ENCODE data around the gene FAM169A.
"Not testable (repeated sequence)": the region's sequence is repeated elsewhere in the genome, so short reads cannot be mapped to it uniquely, and the experiment has no call there.

FAM169A gene

DNA sequence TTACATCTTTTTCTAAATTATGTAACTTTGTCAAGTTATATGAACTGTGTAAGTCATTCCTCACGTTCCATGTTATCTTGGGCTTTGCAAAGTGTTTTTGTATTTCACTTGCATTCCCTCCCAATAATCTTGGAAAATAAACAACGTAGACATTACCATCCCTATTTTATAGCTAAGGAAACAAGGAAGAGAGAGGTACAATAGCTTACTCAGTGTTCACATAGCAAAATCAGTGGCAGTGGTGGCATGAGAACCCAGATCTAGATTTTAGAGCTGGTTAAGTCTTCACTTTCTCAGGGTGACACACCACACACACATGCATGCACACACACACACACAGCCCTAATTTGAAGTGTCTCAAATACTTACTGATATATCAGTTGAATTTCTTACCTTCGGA lies 65.0 kb downstream of the FAM169A start:
- DNase-seq (ENCODE audit: low spot score), result no peak

DNA sequence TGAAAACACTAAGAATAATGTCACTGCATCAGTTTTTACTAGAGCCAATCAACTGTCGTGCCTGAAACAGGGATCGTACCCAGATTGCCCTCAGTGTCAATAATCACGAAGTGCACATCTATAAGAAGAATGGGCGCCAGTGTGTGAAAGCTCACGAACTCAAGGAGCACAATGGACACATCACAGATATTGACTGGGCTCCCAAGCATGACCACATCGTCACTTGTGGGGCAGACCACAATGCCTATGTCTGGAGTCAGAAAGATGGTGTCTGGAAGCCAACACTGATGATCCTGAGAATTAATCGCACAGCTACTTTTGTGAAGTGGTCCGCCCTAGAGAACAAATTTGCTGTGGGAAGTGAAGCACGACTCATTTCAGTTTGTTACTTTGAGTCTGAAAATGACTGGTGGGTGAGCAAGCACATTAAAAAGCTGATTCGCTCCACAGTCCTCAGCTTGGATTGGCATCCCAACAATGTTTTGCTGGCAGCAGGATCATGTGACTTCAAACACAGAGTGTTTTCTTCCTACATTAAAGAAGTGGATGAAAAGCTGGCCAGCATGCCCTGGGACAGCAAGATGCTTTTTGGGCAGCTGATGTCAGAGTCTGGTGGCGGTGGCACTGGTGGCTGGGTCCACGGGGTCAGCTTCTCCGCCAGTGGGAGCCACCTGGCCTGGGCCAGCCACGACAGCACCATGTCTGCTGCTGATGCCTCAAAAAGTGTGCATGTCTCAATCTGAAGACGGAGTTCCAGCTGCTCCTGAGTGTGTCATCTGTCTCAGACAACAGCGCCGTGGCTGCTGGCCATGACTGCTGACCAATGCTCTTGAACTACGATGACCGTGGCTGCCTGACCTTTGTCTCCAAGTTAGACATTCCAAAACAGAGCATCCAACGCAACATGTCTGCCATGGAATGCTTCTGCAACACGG lies 66.9 kb downstream of the FAM169A start:
- DNase-seq (ENCODE audit: low spot score), result no peak

DNA sequence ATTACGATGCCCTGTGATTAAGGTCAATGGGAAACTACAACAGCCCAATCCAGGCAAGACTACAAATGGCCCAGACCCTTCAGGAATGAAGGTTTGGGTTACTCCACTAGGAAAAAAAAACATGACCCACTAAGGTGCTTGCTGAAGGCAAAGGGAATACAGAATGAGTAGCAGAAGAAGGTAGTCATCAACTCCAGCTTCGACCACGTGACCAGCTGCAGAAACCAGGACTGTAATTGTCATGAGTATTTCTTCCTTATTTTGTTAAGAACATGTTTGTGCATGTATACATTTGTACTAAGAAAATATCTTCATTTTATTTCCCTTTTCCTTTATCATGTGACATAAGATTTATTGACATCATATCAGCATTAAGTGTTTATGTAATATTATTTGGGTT lies 74.5 kb downstream of the FAM169A start:
- not testable (repeated sequence) for DNase-seq (ENCODE audit: low spot score)

DNA sequence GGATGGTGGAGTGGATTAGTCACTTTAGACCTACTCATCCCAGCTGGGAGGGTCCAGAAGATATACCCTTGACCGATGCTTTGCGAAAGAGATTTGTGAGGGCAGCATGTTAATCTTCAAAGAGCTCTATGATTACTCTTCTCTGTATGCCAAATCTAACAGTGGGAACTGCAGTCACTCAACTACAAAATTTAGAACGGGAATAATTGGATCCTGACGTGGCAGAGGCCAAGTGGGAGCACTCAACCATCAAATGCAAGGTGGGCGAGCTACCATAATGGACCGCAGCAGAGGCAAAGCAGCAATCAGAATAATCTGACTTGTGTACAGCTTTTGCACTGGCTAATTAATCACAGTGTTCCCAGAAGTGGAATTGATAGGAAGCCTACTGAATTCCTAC lies 78.8 kb downstream of the FAM169A start:
- DNase-seq (ENCODE audit: low spot score), result no peak

DNA sequence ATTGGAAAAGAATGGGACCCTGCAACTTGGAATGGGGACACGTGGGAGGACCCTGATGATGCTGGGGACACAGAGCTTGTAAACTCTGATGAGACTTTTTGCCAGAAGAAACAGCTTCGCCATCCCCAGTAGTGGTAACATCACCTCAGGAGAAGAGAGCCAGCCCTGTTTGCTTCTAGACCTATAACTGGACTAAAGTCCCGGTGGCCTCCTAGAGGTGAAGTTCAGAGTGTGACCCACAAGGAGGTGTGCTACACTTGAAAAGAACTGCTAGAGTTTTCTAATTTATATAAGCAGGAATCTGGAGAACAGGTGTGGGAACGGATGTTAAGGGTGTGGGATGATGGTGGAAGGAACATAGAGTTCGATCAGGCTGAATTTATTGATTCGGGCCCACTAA lies 79.3 kb downstream of the FAM169A start:
- DNase-seq (ENCODE audit: low spot score), result no peak

DNA sequence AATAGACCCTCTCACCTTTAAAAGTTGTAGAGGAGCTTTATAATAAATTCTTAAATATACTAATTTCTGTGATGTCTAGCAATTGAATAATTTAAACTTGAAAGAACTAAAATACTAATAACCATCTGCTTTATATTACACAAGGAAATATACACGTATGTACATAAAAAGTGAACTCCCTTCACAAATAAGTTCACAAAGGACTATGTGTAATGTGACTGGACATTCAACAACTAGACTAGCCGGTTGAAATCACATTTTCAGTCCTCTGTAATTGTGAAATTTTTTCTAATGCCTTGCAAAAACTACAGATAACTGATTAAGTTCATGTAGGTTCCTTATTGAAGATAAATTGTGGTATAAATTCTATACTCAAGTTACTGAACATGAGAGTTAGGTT lies 87.6 kb downstream of the FAM169A start:
- DNase-seq (ENCODE audit: low spot score), result no peak

DNA sequence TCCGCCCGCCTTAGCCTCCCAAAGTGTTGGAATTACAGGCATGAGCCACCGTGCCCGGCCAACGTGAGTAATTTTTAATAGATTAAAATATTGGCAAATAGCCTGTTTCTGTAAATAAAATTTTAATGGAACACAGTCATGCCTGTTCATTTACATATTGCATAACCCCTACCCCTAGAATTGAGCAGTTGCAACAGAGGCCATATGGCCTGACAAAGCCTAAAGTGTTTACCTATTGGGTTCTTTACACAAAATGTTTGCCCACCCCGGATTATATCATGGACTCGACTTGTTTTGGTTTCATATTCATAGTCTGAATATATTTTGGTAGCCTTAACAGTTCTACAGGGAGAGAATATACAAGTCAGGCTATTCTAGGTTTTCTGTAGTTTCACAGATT lies 93.8 kb downstream of the FAM169A start:
- no peak for DNase-seq (ENCODE audit: low spot score)

DNA sequence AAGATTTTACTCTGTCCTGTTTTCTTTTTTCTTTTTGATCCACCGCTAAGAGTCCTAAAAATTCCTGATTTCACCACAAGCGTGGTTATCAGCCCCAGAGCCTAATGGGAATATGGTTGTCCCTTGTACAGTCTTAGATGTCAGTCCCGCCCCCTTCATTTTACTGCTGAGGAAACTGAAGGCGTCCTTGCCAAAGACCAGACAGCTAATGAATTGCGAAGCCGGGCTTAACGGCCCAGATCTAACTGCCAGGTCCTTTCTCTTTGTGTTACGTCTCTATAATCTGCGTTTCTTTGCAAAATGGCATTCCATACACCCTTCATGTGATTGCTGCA lies 98.6 kb downstream of the FAM169A start:
- no peak for DNase-seq (ENCODE audit: low spot score)

DNA sequence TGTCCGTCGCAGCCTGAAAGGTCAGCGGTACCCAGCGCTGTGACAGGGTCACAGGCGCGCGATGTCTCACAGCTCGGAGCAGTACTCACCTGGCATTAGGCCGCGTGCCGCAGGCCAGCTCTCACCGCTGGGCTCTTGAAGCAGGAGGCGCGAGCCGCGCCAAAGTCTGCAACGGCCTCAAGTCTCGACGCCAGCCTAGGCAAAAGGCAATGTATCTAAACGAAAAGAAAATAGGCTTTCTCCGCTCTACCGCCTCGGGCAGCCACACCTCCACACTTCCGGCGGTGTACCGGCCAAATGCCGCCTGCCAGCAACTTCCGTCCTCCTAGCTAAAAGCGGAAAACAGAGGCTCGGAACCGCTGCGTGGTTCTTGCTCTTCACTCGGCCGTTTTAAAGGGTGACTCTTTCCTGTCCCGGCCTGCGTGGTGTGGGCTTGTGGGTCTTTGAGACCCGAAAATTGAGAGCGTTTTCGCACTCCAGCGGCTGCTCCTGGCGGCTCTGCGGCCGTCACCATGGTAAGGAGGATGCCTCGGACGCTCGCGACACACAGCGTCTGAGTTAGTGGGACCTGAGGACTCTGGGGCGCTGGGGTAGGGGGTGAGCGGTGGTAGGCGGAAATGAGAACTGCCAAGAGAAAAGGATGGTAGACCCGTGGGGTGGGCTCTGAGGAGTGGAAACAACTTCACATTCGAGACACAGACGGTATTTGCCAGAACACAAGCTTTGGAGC lies 99.2 kb downstream of the FAM169A start, which contains the start of the genes GFM2 and NSA2:
Gene GFM2, minus strand, starts transcription at position 269 of the 730 bp plus-strand sequence. CDS start 3,375 bp downstream, outside the sequence.
Gene NSA2, plus strand, starts transcription at position 401 of the 730 bp plus-strand sequence. Its CDS starts 112 bp downstream, at position 513.
- peak; percentile 64 for DNase-seq (ENCODE audit: low spot score)

DNA sequence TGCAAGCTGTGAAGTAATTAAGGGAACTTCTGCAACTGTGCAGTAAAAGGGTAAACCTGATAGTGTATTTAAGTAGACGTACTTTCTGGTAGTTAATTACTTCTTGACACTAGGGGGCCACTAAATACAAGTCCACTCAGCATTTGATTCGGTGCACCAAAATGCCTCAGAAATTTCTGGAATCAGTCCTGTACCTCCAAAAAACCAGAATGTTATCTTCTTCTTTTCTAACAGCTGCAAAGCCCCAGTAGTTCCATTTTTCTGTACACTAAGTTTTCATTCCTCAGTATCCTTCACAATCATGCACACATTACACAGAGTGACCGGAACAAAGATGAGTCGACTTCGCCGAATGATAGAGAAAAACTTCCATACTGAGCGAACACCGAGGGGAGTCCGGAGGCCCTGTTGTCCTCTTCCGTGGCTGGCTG lies 99.8 kb downstream of the FAM169A start:
- peak; percentile 40 for DNase-seq (ENCODE audit: low spot score)

DNA sequence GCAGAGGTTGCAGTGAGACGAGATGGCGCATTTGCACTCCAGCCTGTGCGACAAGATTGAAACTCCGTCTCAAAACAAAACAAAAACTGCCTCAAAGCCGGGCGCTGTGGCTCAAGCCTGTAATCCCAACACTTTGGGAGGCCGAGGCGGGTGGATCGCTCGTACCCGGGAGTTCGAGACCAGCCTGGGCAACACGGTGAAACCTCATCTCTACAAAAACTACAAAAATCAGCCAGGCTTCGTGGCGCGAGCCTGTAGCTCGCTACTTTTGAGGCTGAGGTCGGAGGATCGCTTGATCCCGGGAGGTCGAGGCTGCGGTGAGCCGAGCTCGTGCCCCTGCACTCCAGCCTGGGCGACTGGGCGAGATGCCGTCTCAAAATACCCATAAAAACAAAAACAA lies 100.3 kb downstream of the FAM169A start:
- no peak for DNase-seq (ENCODE audit: low spot score)

DNA sequence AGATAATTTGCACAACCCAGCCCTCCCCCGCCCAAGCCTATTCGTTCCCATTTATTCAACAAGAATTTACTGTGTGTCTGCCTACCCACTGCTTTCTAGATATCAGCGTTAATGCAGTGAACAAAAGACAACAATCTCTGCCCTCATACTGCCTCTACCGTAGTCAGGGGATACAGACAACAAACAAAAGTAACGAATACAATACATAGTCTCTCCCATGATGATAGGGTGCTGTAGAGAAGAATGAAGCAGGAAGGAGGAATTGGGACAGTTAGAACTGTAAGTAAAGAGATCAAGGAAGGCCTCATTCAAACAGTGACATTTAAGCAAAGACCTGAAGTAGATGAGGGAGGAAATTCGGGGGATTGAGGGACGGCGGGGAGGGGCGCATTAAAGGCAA lies 101.0 kb downstream of the FAM169A start:
- peak; percentile 13 for DNase-seq (ENCODE audit: low spot score)

DNA sequence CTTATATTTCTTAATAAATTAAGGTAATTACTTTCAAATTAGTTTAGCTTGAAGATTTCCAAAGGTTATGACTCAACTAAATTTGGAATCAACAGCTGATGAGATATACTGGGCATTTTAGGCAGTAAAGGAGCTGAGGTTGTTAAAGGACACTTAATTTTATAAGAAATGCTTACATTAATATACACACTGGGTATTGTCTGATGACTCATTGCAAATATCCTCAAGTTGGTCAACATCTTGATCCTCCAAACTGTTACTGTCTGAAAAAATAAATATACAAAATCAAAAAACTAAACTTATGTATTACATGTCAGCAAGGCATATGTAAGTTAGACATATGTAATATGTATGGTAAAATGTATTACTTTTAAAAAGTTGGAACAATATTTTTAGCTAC lies 102.7 kb downstream of the FAM169A start:
- no peak for DNase-seq (ENCODE audit: low spot score)

DNA sequence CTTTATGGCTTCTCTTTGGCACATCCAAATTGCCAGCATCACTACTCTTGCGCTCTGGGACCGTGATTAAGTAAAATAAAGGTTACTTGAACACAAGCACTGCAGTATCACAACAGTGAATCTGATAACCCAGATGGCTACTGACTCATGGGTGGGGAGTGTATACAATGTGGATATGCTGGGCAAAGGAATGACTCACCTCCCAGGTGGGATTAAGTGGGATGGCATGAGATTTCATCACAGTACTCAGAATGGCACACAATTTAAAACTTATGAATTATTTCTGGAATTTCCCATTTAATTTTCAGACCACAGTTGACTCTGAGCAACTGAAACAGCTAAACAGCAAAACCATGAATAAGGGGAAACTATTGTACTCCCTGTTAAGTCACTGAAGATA lies 103.6 kb downstream of the FAM169A start:
- peak; percentile 3 for DNase-seq (ENCODE audit: low spot score)

DNA sequence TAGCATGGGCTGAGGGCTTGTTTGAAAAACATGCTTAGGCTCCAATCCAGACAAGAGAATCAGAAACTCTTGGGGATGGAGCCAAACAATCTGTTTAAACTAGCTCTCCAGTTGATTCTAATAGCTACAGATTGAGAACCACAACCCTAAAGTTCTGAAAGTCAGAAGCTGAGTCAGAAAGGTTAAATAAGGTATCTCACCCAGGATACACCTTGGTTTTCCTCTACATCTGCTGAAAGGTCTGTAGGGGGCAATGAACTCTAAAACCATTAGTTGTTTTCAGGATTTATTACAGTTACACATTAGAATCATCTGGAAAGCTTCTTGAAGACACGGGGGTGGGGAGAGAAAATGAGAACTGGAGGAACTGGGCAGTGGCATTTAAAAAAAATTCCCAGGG lies 104.9 kb downstream of the FAM169A start:
- no peak for DNase-seq (ENCODE audit: low spot score)

DNA sequence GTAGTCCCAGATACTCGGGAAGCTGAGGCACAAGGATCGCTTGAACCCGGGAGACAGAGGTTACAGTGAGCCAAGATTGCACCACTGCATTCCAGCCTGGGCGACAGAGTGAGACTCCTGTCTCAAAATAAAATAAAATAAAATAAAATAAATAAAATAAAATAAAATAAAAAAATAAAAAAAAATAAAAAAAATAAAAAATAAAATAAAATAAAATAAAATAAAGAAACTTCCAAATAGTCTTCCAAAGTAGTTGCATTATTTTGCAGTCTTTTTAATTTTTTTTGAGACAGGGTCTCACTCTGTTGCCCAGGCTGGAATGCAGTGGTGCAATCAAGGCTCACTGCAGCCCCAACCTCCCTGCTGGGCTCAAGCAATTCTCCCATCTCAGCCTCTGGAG lies 117.4 kb downstream of the FAM169A start:
- not testable (repeated sequence) for DNase-seq (ENCODE audit: low spot score)

DNA sequence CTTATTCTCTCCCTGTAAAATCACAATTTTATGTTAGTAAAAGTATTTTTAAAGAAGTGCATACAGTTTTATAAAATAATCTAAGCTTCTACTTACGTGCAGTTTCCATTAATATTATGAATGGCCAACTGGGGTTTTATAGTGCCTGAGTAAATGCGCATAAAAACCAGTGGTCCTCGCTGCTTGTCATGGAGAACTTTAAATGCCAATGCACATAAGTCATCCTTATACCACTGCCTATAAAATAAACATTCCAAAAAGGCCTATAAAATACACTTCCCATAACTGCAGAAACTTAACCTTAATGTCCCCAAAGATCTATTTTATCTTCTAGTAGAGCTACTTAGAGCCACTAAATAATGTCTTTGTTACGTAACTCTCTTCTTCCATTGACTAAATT lies 127.8 kb downstream of the FAM169A start:
- no peak for DNase-seq (ENCODE audit: low spot score)

DNA sequence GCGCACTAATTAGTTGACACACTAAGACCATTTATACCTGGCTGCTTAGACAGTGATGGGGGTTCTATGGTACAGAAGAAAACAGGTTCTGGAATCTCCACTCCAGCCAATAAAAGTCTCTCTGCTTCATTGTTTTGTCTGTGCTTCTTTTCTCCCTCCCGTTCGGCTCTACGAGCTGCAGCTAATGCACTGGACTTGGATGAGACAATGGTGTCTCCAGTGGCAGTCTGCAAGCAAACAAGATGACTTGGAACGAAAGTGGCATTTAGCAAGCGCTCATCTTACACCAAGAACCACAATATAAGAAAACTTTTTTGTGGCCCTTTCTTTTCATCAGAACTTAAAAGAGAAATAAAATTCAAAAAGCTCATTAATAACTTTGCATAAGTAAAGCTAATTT lies 129.4 kb downstream of the FAM169A start:
- no peak for DNase-seq (ENCODE audit: low spot score)

All from COLO829 (cell line).